Measurements from ENCODE around the gene TCEA3. TPM values are rescaled to one million over a fixed set of nuclear protein-coding genes. Genes with fewer than 3 reads are reported as not detected.

The TCEA3 gene
- total RNA-seq, 3 donors from 2014 or later (not counting 1 experiment from before 2014, with no cell fraction given) = 0.75 to 1.5 (median 0.94) TPM

DNA sequence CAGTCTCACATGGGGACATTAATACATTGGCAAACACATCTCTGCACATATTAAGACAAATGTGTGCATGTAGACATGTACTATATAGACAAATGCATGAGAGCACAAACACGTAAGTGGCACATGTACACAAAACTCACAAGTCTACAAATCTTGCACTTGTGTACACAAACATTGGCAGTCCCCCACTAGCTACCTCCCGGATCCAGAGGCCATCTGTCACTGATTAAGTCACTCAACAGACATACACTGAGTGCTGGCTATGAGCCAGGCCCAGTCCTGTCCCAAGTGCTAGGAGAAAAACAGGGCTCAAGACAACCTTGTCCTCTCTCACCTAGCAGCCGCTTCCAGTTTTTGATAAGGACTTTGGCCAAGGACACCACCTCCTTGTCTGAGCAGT is 7.0 kb downstream of the TCEA3 start:
- intact Hi-C loops (cut with micrococcal nuclease) = no loop called here
- Histone ChIP-seq H3K9me3 (ENCODE audit: control insufficient read depth, insufficient read depth, low read length) (no peaks in the 10 kb centered on the region), H3K36me3 (ENCODE audit: control insufficient read depth, insufficient read depth, low read length) (no peaks in the 10 kb centered on the region), H3K27ac (ENCODE audit: low read length) (no peak overlapping the region), H3K4me1 (ENCODE audit: control insufficient read depth, insufficient read depth, low read length) (peaks cover 10% of the 10 kb centered on the region), H3K27me3 (ENCODE audit: control insufficient read depth, insufficient read depth, low read length) (no peaks in the 10 kb centered on the region), H3K4me3 (ENCODE audit: low read length) (no peak overlapping the region)
- DNase-seq = no peak
- Mint-ChIP-seq H3K36me3 (no peaks in the 10 kb centered on the region), H3K27ac (no peak overlapping the region), H3K4me3 (no peak overlapping the region), H3K9me3 (no peaks in the 10 kb centered on the region), H3K27me3 (ENCODE audit: low read depth in 2 of 2) (no peaks in the 10 kb centered on the region), H3K4me1 (peaks cover 9% of the 10 kb centered on the region in 2 donors)
- TF ChIP-seq, protein P1, sequence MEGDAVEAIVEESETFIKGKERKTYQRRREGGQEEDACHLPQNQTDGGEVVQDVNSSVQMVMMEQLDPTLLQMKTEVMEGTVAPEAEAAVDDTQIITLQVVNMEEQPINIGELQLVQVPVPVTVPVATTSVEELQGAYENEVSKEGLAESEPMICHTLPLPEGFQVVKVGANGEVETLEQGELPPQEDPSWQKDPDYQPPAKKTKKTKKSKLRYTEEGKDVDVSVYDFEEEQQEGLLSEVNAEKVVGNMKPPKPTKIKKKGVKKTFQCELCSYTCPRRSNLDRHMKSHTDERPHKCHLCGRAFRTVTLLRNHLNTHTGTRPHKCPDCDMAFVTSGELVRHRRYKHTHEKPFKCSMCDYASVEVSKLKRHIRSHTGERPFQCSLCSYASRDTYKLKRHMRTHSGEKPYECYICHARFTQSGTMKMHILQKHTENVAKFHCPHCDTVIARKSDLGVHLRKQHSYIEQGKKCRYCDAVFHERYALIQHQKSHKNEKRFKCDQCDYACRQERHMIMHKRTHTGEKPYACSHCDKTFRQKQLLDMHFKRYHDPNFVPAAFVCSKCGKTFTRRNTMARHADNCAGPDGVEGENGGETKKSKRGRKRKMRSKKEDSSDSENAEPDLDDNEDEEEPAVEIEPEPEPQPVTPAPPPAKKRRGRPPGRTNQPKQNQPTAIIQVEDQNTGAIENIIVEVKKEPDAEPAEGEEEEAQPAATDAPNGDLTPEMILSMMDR (IDR thresholded peaks at IDR 0.05) = no peak
- 87% methylated on average over 3 of the region's 3 CpGs for WGBS (ENCODE audit: insufficient coverage)
- ATAC-seq = no peak

DNA sequence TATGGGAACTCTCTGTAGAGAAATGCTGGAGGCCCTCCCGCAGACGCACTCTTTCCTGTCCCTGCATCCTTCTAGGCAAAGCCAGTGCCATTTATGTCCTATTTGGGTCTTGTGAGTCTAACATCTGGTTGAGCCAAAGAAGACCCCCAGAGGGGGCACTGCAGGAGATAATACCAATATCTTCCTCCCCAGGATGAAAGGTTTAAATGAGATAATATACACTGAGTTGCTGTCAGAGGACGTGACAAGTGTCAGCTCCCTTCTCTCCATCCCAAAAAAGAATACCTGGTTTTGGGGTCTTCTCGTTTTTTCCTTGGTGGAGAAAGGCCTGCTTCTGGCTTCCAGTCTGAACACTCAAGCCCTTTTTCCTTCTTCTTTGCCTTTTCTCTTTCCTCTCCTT is 7.6 kb downstream of the TCEA3 start:
- TF ChIP-seq, protein P1 (IDR thresholded peaks at IDR 0.05) = no peak
- no peak for ATAC-seq
- Mint-ChIP-seq H3K27me3 (ENCODE audit: low read depth in 2 of 2) (no peaks in the 10 kb centered on the region), H3K9me3 (no peaks in the 10 kb centered on the region), H3K4me1 (peaks cover 3% of the 10 kb centered on the region in 2 donors), H3K4me3 (no peak overlapping the region), H3K27ac (no peak overlapping the region), H3K36me3 (no peaks in the 10 kb centered on the region)
- no peak overlapping the region for H3K4me3 ChIP-seq (ENCODE audit: low read length)
- peaks cover 4% of the 10 kb centered on the region for H3K4me1 ChIP-seq (ENCODE audit: control insufficient read depth, insufficient read depth, low read length)
- DNase-seq = no peak
- 91% methylated on average over 4 of the region's 4 CpGs for WGBS (ENCODE audit: insufficient coverage)
- no peaks in the 10 kb centered on the region for H3K27me3 ChIP-seq (ENCODE audit: control insufficient read depth, insufficient read depth, low read length)
- intact Hi-C loops (cut with micrococcal nuclease) = no loop called here
- H3K27ac ChIP-seq (ENCODE audit: low read length) = no peak overlapping the region
- no peaks in the 10 kb centered on the region for H3K36me3 ChIP-seq (ENCODE audit: control insufficient read depth, insufficient read depth, low read length)
- H3K9me3 ChIP-seq (ENCODE audit: control insufficient read depth, insufficient read depth, low read length) = no peaks in the 10 kb centered on the region

DNA sequence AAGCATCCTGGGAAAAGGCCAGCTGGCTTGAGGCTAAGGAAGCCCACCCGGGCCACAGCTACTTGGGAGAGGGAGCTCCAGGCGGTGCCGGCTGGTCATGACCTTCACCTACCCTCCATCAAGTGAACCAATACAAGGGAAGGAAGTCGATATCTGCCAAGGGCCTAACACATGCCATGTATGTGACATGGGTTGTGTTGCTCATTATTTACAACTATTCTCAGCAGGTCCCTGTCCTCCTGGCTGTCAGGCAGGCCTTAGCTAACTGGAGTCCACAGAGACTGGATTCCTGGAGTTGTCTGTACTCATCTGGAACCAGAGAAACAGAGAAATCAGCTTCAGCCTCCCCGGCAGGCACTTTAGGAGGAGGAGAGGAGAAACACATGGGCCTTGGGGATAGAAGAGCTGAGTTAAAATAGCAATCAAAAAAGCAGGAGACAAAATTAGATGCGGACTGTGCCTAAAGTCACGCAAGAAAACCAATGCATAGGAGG is 15.7 kb downstream of the TCEA3 start:
- WGBS (ENCODE audit: insufficient coverage) = 99% methylated on average over 4 of the region's 7 CpGs
- no peak overlapping the region for H3K27ac ChIP-seq (ENCODE audit: low read length)
- no peak for DNase-seq
- H3K9me3 ChIP-seq (ENCODE audit: control insufficient read depth, insufficient read depth, low read length) = no peaks in the 10 kb centered on the region
- ATAC-seq = no peak
- intact Hi-C loops (cut with micrococcal nuclease) = no loop called here
- H3K4me3 ChIP-seq (ENCODE audit: low read length) = no peak overlapping the region
- Mint-ChIP-seq H3K4me3 (no peak overlapping the region), H3K27ac (no peak overlapping the region), H3K4me1 (peaks cover 0 to 6% of the 10 kb centered on the region in 2 donors), H3K36me3 (no peaks in the 10 kb centered on the region), H3K9me3 (no peaks in the 10 kb centered on the region), H3K27me3 (ENCODE audit: low read depth in 2 of 2) (peaks cover 0 to 2% of the 10 kb centered on the region in 2 donors)
- TF ChIP-seq, protein P1 (IDR thresholded peaks at IDR 0.05) = no peak
- H3K4me1 ChIP-seq (ENCODE audit: control insufficient read depth, insufficient read depth, low read length) = peaks cover 3% of the 10 kb centered on the region
- no peaks in the 10 kb centered on the region for H3K27me3 ChIP-seq (ENCODE audit: control insufficient read depth, insufficient read depth, low read length)
- no peaks in the 10 kb centered on the region for H3K36me3 ChIP-seq (ENCODE audit: control insufficient read depth, insufficient read depth, low read length)

DNA sequence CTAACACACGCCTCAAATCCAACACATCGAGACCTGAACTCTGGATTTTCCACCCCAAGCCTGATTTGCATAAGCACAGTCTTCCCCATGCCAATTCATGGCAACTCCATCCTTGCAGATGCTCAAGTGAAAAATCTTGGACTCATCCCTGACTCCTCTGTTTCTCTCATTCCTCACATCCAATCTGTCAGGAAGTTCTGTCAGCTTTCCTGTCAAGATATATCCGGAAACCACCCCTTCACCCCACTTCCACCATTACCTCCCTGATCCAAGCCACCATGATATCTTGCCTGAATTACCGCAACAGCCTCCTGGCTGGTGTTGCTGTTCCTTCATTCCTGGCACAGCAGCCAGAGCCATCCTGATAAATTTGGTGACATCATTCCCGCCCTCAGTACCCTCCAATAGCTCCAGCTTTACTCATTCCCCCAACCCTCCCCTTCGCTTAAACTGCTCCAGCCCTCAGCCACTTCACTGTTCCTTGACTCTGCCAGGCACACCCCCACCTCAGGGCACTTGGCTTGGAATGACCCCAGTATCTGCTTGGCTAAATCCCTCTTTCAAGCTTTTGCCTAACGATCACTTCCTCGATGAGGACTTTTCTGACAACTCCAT is 17.4 kb downstream of the TCEA3 start:
- Mint-ChIP-seq H3K27ac (no peak overlapping the region), H3K4me1 (peaks cover 0 to 6% of the 10 kb centered on the region in 2 donors), H3K36me3 (no peaks in the 10 kb centered on the region), H3K27me3 (ENCODE audit: low read depth in 2 of 2) (peaks cover 0 to 2% of the 10 kb centered on the region in 2 donors), H3K9me3 (no peaks in the 10 kb centered on the region), H3K4me3 (no peak overlapping the region)
- no peaks in the 10 kb centered on the region for H3K9me3 ChIP-seq (ENCODE audit: control insufficient read depth, insufficient read depth, low read length)
- H3K27ac ChIP-seq (ENCODE audit: low read length) = no peak overlapping the region
- no peak for ATAC-seq
- TF ChIP-seq, protein P1 (IDR thresholded peaks at IDR 0.05) = no peak
- WGBS (ENCODE audit: insufficient coverage) = 88% methylated on average over 8 of the region's 8 CpGs
- H3K4me3 ChIP-seq (ENCODE audit: low read length) = no peak overlapping the region
- intact Hi-C loops (cut with micrococcal nuclease) = no loop called here
- peaks cover 6% of the 10 kb centered on the region for H3K4me1 ChIP-seq (ENCODE audit: control insufficient read depth, insufficient read depth, low read length)
- no peaks in the 10 kb centered on the region for H3K36me3 ChIP-seq (ENCODE audit: control insufficient read depth, insufficient read depth, low read length)
- no peaks in the 10 kb centered on the region for H3K27me3 ChIP-seq (ENCODE audit: control insufficient read depth, insufficient read depth, low read length)
- DNase-seq = no peak
